WTC11 (cell line): ENCODE measurements around the gene ADAD2. TPM values are rescaled to one million over a fixed set of nuclear protein-coding genes. Genes with fewer than 3 reads are reported as not detected.
A peak's percentile ranks its signal among the peaks of the same experiment; 100 is the strongest.

Source experiments
- ATAC-seq: fragments of 200-7000 bp; cut with Tn5 transposase; 2 replicates; pipeline ENCODE4 v1.10.0; 2021; ENCODE audit warnings: mild to moderate bottlenecking, moderate library complexity
- CTCF ChIA-PET: fragments of 300-600 bp; sonication (Branson Sonifier 250); formaldehyde crosslinking; loops from one replicate; lab custom pipeline; 2021; ENCODE audit warnings: antibody characterized with exemption; lab: Charles Lee
- POLR2A ChIA-PET: fragments of 350-600 bp; sonication (Branson Sonifier 250); formaldehyde crosslinking; loops from one replicate; lab custom pipeline; 2021; ENCODE audit warnings: antibody characterized with exemption; lab: Charles Lee
- DNase-seq: peaks from one replicate; pipeline ENCODE4 v3.0.0; 2021; ENCODE audit warnings: low spot score
- H3K27ac Mint-ChIP-seq: 2 replicates; pipeline ENCODE4 v1.8.0; 2021; ENCODE audit warnings: mixed read lengths
- H3K27me3 Mint-ChIP-seq: 2 replicates; pipeline ENCODE4 v1.8.0; 2021; ENCODE audit warnings: low read depth, mild to moderate bottlenecking, moderate library complexity, mixed read lengths
- H3K36me3 Mint-ChIP-seq: 2 replicates; pipeline ENCODE4 v1.8.0; 2021; ENCODE audit warnings: mixed read lengths
- H3K4me1 Mint-ChIP-seq: 2 replicates; pipeline ENCODE4 v1.8.0; 2022; ENCODE audit warnings: mixed read lengths
- H3K4me3 Mint-ChIP-seq: 2 replicates; pipeline ENCODE4 v1.8.0; 2021; ENCODE audit warnings: mild to moderate bottlenecking, moderate library complexity, mixed read lengths
- H3K9me3 Mint-ChIP-seq: 2 replicates; pipeline ENCODE4 v1.8.0; 2021; ENCODE audit warnings: mixed read lengths
- ARID4B ChIP-seq: sonication (generic); formaldehyde crosslinking; IDR thresholded peaks from 2 replicates; pipeline ENCODE4 v1.8.0; 2023; ENCODE audit warnings: missing genetic modification reagents, mild to moderate bottlenecking, borderline replicate concordance
- EMX1 ChIP-seq: fragments of 250-450 bp; sonication (Bioruptor Pico); IDR thresholded peaks from 2 replicates; pipeline ENCODE4 v1.8.0; 2021; ENCODE audit warnings: mild to moderate bottlenecking
- FOXK1 ChIP-seq: sonication (generic); formaldehyde crosslinking; IDR thresholded peaks from 2 replicates; pipeline ENCODE4 v1.8.0; 2022; ENCODE audit warnings: mild to moderate bottlenecking, moderate library complexity, missing genetic modification reagents
- OVOL2 ChIP-seq: fragments of 250-450 bp; sonication (Bioruptor Pico); IDR thresholded peaks from 2 replicates; pipeline ENCODE4 v1.9.0; 2021; ENCODE audit warnings: mild to moderate bottlenecking, borderline replicate concordance
- TP53 ChIP-seq: sonication (generic); formaldehyde crosslinking; IDR thresholded peaks from 2 replicates; pipeline ENCODE4 v1.8.1; 2023; ENCODE audit warnings: mild to moderate bottlenecking, missing genetic modification reagents
- USF2 ChIP-seq: sonication (generic); formaldehyde crosslinking; IDR thresholded peaks from 2 replicates; pipeline ENCODE4 v1.8.1; 2023; ENCODE audit warnings: mild to moderate bottlenecking, missing genetic modification reagents, moderate library complexity
- ZNF138 ChIP-seq: sonication (generic); formaldehyde crosslinking; conservative IDR thresholded peaks from 2 replicates; pipeline ENCODE4 v1.8.1; 2022; ENCODE audit warnings: mild to moderate bottlenecking, moderate library complexity, missing genetic modification reagents
- ZNF232 ChIP-seq: sonication (generic); formaldehyde crosslinking; IDR thresholded peaks from 2 replicates; pipeline ENCODE4 v1.8.0; 2022; ENCODE audit warnings: mild to moderate bottlenecking, missing genetic modification reagents
- ZNF425 ChIP-seq: fragments of 250-450 bp; sonication (Bioruptor Pico); conservative IDR thresholded peaks from 2 replicates; pipeline ENCODE4 v1.9.0; 2021; ENCODE audit warnings: mild to moderate bottlenecking
- ZNF532 ChIP-seq: fragments of 250-450 bp; sonication (Bioruptor Pico); IDR thresholded peaks from 2 replicates; pipeline ENCODE4 v1.9.0; 2021; ENCODE audit warnings: mild to moderate bottlenecking, borderline replicate concordance
- total RNA-seq: library from RNA; stranded (reverse); gene quantifications from 3 replicates; pipeline ENCODE4 v1.2.3, GENCODE V29; 2021
- TF ChIP-seq, protein P1 (sequence below): sonication (generic); formaldehyde crosslinking; IDR thresholded peaks from 2 replicates; pipeline ENCODE4 v1.8.1; 2023; ENCODE audit warnings: mild to moderate bottlenecking, missing genetic modification reagents, borderline replicate concordance

Gene ADAD2
- total RNA-seq, 1 experiment from 2014 or later, result 1.6 TPM

DNA sequence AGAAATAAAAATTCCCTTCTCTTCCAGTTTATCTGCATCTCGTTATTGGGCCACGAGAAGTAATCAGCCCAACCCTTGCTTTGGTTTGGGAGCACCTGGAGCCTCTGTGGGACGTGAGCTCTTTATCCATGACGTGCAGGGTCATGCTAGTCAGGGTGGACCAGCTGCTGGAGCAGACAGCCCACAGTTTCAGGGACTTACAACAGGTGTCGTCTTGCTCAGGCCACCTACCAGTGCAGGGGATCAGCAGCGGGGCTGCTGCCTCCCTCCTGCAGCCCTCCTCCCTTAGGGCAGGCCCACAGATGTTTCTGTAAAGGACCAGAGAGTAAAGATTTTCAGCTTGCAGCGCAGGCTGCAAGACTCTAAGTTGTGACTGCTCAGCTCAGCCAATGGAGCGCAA is 16.9 kb downstream of the ADAD2 start:
- CTCF ChIA-PET, result interaction anchor here (0.7 to 1.4 kb wide), 7 partner anchors 11 to 354 kb away, joined by 3 to 14 read pairs (median 4); partner anchors contain the start of gene TAF1C

DNA sequence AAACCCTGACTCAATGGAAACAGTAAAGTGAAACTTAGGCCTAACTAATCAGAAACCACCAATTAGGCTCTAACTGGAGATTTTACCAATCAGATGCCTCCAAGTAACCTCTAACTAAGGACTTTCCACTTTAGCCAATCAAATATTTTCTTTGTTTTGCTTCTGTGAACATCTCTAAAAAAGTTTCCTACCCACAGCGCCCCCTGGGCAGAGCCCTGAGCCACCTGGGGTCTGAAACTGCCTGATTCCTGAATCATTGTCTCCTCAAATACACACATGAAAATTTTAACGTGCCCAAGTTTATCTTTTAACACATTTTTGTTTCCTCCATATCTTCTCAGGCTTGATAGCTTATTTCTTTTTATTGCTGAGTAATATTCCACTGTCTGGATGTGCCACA is 19.0 kb downstream of the ADAD2 start:
- CTCF ChIA-PET, result no interaction called here
- no peak for ATAC-seq
- Mint-ChIP-seq H3K27ac (no peak overlapping the region), H3K27me3 (no peaks in the 10 kb centered on the region), H3K36me3 (no peaks in the 10 kb centered on the region), H3K4me1 (peaks cover 4% of the 10 kb centered on the region), H3K4me3 (no peak overlapping the region), H3K9me3 (peaks cover 3% of the 10 kb centered on the region; the same call in 1 of the 2 replicates)
- POLR2A ChIA-PET, result no interaction called here
- no peak for DNase-seq
- TF ChIP-seq FOXK1 (CRISPR knock-in tag) (no peak), USF2 (CRISPR knock-in tag) (no peak), EMX1 (CRISPR knock-in tag) (no peak), ARID4B (CRISPR knock-in tag) (no peak), TP53 (no peak)

More for the DNA sequence above, 16.9 kb downstream of the ADAD2 start:
- H3K27me3 Mint-ChIP-seq, result no peaks in the 10 kb centered on the region
- H3K9me3 Mint-ChIP-seq, result peaks cover 3% of the 10 kb centered on the region; the same call in 1 of the 2 replicates
- POLR2A ChIA-PET, result no interaction called here
- no peak for TF ChIP-seq OVOL2 (CRISPR knock-in tag)
- TF ChIP-seq, protein P1, sequence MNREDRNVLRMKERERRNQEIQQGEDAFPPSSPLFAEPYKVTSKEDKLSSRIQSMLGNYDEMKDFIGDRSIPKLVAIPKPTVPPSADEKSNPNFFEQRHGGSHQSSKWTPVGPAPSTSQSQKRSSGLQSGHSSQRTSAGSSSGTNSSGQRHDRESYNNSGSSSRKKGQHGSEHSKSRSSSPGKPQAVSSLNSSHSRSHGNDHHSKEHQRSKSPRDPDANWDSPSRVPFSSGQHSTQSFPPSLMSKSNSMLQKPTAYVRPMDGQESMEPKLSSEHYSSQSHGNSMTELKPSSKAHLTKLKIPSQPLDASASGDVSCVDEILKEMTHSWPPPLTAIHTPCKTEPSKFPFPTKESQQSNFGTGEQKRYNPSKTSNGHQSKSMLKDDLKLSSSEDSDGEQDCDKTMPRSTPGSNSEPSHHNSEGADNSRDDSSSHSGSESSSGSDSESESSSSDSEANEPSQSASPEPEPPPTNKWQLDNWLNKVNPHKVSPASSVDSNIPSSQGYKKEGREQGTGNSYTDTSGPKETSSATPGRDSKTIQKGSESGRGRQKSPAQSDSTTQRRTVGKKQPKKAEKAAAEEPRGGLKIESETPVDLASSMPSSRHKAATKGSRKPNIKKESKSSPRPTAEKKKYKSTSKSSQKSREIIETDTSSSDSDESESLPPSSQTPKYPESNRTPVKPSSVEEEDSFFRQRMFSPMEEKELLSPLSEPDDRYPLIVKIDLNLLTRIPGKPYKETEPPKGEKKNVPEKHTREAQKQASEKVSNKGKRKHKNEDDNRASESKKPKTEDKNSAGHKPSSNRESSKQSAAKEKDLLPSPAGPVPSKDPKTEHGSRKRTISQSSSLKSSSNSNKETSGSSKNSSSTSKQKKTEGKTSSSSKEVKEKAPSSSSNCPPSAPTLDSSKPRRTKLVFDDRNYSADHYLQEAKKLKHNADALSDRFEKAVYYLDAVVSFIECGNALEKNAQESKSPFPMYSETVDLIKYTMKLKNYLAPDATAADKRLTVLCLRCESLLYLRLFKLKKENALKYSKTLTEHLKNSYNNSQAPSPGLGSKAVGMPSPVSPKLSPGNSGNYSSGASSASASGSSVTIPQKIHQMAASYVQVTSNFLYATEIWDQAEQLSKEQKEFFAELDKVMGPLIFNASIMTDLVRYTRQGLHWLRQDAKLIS (CRISPR knock-in tag), result no peak
- TF ChIP-seq ZNF138 (CRISPR knock-in tag), result no peak
- no peak for TF ChIP-seq ZNF425
- no peak for TF ChIP-seq ZNF532 (CRISPR knock-in tag)
- no peak for TF ChIP-seq ZNF232 (CRISPR knock-in tag)
- DNase-seq, result no peak
- H3K36me3 Mint-ChIP-seq, result no peaks in the 10 kb centered on the region
- no peak overlapping the region for H3K27ac Mint-ChIP-seq
- H3K4me1 Mint-ChIP-seq, result peaks cover 4% of the 10 kb centered on the region
- peak; percentile 41; the same call in 1 of the 2 replicates for ATAC-seq
- H3K4me3 Mint-ChIP-seq, result no peak overlapping the region
